GM12801 (cell line): ENCODE data around the gene COPS3.

Experiments
- TF ChIP-seq, protein P1 (sequence below): IDR thresholded peaks from one replicate; pipeline ENCODE4 v1.5.1; 2011; ENCODE audit warnings: control low read depth; ENCODE audit not compliant: insufficient read length; ENCODE audit errors: extremely low read depth

COPS3 gene

DNA sequence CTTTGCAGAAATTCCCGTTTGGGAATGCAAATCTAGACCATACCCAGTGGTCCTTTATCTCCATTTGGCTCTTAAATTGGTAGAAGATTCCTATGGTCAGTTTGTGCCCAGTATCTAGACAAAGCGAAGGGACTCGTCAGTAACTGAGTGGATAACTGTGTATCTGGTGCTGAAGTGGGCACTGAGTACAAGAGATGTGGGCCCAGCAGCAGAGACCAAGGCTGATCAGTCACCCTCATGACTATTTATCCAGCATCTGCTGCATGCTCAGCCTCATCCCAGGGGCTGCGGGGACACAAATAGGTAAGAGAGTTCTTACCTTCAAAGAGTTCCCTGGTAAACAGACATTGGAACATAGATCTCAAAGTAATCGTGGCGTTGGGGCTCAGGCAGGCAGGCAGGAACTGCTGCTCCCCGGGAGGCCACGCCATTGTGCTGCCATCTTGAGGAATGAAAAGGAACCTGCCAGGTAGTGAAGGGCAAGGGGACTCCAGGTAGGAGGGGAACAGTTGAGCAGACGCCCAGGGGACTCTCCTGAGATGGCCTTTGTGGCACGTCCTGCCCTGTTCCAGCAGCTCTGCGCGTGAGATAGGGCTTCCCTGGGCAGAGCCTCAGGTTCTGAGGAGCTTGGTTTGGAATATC lies 32.4 kb upstream of the COPS3 start:
- TF ChIP-seq, protein P1, sequence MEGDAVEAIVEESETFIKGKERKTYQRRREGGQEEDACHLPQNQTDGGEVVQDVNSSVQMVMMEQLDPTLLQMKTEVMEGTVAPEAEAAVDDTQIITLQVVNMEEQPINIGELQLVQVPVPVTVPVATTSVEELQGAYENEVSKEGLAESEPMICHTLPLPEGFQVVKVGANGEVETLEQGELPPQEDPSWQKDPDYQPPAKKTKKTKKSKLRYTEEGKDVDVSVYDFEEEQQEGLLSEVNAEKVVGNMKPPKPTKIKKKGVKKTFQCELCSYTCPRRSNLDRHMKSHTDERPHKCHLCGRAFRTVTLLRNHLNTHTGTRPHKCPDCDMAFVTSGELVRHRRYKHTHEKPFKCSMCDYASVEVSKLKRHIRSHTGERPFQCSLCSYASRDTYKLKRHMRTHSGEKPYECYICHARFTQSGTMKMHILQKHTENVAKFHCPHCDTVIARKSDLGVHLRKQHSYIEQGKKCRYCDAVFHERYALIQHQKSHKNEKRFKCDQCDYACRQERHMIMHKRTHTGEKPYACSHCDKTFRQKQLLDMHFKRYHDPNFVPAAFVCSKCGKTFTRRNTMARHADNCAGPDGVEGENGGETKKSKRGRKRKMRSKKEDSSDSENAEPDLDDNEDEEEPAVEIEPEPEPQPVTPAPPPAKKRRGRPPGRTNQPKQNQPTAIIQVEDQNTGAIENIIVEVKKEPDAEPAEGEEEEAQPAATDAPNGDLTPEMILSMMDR = peak; percentile 50

DNA sequence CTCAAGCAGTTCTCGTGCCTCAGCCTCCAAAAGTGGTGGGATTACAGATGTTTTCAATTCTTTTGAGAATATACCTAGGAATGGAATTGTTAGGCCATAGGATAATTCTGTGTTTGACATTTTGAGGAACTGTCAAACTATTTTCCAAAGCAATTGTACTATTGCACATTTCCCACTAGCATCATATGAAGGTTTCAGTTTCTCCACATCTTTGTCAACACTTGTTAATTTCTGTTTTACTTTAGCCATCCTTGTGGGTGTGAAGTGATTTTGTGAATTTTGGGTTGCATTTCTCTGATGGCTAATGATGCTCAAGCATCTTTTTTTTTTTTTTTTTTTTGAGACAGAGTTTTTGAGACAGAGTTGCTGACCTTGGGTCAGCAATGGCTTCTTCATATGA lies 28.3 kb upstream of the COPS3 start:
- TF ChIP-seq, protein P1 = no peak

DNA sequence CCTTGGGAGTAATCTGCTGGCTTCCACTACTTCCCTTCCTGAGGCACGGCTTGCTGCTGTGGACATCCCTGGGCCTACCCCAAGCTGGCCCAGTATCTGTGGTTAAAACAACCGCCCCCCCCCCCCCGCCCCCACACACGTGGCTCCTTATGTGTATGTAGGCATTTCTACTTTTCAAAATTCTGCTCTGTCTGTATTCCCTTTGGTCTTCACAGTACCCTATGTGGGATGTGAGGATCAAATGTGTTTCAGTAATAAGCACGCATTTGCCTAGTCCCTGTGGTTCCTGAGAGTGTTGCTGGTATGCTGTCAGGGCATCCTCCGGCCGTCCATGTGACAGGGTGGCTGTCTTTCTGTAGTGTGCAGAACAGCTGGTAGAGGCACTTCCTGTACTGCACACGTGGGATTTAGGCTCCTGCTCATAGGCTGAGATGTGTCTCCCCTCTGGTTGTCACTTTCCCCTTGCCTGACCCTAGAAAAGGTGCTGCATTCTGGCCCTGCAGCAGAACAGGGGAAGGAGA lies 24.3 kb upstream of the COPS3 start:
- TF ChIP-seq, protein P1 = no peak

DNA sequence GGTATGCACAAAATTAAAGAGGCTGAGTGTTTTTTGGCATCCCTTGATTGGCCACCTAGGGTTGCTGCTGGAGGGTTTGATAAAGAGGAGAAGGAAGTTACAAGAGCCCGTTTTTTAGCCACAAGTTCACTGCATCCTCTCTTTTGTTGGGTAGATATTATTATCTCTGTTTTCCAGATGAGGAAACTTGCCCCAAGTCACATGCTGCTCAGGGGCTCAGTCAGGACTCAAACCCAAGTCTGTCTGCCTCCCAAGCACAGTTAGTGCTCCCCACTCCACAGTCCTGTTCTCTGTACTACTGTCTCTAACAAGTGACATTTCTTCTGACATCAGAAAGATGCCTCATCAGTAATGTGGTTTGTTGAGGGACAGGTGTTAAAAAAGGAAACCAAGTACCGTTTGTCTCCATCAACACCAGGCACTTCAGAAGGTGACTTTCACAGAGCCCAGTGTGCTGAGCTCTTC lies 23.5 kb upstream of the COPS3 start:
- TF ChIP-seq, protein P1 = no peak

DNA sequence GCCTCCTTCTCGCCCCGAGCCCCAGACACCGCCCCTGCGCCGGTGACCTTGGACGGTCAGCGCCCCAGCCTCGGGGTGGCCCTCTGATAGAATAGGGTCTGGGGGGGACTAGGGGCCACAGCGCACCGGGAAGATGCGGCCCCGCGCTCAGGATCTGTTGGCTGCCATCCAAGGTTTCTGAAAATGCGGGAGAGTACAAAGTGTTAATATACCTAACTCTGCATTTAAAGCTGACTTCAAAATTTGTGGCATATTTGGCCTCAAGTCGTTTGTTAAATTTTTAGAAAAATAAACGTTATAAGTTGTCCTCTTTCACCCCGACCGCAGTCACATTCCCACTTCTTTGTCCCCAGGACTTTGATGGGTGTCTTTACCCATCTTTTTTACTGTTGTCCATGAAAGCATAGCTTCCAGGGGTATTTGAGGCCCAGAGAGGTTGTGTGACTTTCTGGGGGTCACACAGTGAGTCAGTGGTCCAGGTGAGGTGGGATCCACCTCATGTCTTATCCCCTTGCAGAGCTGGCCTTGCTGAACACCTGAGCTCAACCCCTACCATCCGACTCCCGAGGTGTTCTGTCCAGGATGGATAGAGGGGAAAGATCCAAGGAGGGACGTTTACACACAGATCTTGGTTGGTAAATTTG lies 22.9 kb upstream of the COPS3 start:
- TF ChIP-seq, protein P1 = no peak

DNA sequence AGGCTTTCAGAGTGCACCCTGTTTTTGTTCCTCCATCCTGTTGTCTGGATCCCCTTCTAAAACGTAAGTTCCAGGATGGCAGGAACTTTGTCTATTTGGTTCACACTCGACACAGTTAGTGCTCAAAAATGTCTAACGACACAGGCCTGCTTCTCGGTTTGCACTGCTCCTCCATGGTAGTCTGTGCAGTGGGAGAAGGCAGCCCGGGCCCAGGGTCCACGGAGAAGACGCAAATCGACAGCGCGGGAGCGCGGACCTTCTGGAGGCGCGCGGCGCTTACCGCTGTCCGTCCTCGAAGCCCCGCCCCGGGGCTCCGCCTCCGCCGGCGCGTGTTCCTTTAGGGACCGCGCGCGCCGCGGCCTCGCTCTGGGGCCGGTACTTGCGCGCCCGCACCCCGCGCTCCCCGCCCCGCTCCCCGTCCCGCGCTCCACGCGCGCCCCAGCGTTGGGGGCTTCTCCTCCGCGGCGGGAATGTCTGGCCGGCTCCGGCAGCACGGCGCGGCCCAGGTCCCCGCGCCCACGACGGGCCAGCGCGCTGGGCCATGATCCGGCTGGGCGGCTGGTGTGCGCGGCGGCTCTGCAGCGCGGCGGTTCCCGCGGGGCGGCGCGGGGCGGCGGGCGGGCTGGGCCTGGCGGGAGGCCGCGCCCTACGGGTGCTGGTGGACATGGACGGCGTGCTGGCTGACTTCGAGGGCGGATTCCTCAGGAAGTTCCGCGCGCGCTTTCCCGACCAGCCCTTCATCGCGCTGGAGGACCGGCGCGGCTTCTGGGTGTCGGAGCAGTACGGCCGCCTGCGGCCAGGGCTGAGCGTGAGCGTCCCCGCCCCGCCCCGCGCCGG lies 22.2 kb upstream of the COPS3 start, which contains the start of gene NT5M:
Gene NT5M, plus strand, starts transcription at position 364 of the 837 bp plus-strand sequence. Its CDS starts 178 bp downstream, at position 542.
- TF ChIP-seq, protein P1 = no peak
